IMR-90 (cell line): ENCODE data around the gene B4GALNT2.

Source experiments
- CEBPB ChIP-seq: IDR thresholded peaks from 2 replicates; pipeline ENCODE4 v1.6.1; 2012; ENCODE audit warnings: low read depth, low read length, improper control_type of control experiment
- NFE2L2 ChIP-seq: fragments of 150-350 bp; IDR thresholded peaks from 2 replicates; pipeline ENCODE4 v1.6.1; 2016; ENCODE audit warnings: low read depth, mild to moderate bottlenecking, low read length
- POLR2A ChIP-seq: IDR thresholded peaks from 2 replicates; pipeline ENCODE4 v1.6.1; 2012; ENCODE audit warnings: mild to moderate bottlenecking, low read depth, low read length
- RAD21 ChIP-seq: IDR thresholded peaks from 2 replicates; pipeline ENCODE4 v1.6.1; 2012; ENCODE audit warnings: low read length, improper control_type of control experiment
- TF ChIP-seq, protein P1 (sequence below): conservative IDR thresholded peaks from 2 replicates; pipeline ENCODE4 v1.5.1; 2012; ENCODE audit warnings: mild to moderate bottlenecking, low read depth, low read length, improper control_type of control experiment
- TF ChIP-seq, protein P2 (sequence below): fragments of 150-350 bp; IDR thresholded peaks from 2 replicates; pipeline ENCODE4 v1.6.1; 2017; ENCODE audit warnings: mild to moderate bottlenecking, antibody characterized with exemption, low read length, low read depth

DNA sequence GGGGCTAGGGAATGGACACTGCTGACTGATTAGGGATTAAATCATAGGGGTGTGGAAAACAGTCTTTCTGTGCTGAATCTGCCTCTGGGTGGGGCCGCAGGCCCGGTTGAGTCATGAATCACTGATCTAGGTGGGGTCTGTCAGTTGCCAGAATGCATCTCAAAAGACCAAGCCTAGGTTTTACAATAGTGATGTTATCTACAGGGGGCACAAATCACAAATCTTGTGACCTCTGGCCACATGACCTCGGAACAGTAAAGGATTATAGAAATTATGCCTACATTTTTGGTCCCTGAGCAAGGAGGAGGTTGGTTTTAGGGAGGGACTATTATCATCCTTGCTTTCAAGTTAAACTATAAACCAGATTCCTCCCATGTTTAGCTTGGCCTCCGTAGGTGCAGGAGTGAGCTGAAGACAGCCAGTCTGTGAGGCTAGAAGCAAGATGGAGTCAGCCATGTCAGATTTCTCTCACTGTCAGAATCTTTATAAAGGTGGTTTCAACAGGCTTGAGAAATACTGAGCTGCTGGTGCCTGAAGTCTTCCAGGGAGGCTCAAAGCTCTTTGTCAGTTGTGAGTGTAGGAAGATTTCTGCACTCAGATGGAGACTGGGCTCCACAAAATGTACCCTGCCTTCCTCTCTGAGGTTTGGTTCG, 64.9 kb downstream of the B4GALNT2 start:
- TF ChIP-seq, protein P1, sequence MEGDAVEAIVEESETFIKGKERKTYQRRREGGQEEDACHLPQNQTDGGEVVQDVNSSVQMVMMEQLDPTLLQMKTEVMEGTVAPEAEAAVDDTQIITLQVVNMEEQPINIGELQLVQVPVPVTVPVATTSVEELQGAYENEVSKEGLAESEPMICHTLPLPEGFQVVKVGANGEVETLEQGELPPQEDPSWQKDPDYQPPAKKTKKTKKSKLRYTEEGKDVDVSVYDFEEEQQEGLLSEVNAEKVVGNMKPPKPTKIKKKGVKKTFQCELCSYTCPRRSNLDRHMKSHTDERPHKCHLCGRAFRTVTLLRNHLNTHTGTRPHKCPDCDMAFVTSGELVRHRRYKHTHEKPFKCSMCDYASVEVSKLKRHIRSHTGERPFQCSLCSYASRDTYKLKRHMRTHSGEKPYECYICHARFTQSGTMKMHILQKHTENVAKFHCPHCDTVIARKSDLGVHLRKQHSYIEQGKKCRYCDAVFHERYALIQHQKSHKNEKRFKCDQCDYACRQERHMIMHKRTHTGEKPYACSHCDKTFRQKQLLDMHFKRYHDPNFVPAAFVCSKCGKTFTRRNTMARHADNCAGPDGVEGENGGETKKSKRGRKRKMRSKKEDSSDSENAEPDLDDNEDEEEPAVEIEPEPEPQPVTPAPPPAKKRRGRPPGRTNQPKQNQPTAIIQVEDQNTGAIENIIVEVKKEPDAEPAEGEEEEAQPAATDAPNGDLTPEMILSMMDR, result no peak
- TF ChIP-seq RAD21 (no peak), POLR2A (no peak), CEBPB (no peak), NFE2L2 (no peak)
- TF ChIP-seq, protein P2, sequence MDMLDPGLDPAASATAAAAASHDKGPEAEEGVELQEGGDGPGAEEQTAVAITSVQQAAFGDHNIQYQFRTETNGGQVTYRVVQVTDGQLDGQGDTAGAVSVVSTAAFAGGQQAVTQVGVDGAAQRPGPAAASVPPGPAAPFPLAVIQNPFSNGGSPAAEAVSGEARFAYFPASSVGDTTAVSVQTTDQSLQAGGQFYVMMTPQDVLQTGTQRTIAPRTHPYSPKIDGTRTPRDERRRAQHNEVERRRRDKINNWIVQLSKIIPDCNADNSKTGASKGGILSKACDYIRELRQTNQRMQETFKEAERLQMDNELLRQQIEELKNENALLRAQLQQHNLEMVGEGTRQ, result no peak
